SK-N-DZ (cell line): ENCODE results near the gene MYEOV.

Experiments used
- DNase-seq: peaks from one replicate; pipeline ENCODE4 v3.0.0-alpha.2; 2015; ENCODE audit warnings: low spot score

Gene MYEOV

DNA sequence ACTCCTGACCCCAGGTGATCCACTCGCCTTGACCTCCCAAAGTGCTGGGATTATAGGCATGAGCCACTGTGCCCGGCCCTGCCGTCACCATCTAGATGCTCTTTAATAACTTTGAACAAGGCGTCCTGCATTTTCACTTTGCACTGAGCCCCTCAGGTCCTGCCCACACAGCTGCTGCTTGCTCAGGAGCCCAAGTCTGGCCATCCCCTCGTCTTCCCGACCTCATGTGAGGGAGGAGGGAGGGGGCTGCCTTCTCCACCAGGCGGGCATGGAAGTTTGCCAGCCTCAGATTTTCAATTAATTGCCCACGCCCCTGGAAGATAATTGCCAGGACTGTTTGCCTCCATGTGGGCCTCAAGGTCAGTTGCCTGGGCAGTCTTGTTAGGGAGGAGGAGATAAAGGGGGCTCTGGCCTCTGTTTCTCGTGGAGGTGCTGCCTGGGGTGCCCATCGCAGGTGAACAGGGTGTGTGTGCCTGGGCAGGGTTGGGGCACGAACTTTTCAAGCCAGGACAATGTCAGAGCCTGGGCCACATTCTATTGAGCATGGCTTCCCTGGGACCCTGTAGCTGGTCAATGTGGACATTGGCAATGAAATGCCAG, 27.9 kb upstream of the MYEOV start:
- DNase-seq = no peak

DNA sequence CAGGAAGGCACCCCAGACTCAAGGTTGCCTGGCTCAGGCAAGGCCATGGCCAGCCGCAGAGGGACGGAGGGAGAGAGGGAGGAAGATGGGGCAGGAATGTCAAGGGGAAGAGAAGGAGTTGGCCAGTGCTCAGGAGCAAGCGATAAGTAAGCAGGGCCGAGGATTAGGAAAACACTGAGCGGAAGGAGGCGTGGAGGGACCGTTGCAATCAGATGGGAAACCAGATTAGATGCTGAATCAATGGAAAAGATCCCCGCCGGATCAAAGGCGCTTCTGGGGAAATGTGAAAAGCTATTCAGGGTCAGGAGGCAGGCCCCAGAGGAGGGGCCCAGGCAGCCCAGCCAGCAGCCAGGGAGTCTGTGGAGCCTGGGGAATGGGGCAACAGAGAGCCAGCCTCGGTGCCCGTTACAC, 26.6 kb upstream of the MYEOV start:
- no peak for DNase-seq

DNA sequence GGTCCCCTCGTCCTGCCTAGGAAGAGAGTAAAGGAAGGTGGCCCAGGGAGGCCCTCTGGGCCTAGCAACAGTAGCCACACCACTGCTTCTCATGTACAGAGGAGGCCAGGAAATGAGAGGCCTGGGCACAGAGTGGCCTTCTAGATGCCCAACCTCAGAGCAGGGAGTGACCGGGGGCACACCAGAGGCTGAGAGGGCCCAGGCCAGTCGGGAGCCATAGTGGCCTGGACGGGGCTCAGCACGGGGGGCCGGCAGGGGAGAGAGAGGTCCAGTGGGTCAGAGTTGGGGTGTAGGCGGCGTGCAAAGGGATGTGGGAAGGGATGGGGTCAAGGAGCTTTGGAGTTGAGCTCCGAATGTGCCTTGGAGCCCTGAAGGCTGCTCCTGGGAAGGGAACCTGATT, 25.0 kb upstream of the MYEOV start:
- no peak for DNase-seq

DNA sequence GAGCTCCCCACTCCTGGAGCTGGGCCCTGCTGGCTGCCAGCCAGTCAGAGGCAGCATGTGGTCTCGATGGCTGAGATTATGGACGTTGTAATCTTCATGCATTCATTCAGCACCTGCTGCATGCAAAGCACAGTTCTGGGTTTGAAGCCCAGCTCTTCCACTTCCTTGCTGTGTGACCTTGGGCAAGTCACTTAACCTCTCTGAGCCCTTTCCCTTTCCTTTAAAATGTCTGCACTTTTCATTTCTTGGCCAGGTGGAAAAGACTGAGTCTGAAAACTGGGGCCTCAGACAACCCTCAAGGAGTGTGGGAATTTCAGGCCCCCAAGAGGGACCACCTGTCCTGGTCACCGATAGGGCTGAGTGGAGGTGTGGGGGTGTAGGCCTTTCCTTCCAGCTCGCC, 24.6 kb upstream of the MYEOV start:
- no peak for DNase-seq

DNA sequence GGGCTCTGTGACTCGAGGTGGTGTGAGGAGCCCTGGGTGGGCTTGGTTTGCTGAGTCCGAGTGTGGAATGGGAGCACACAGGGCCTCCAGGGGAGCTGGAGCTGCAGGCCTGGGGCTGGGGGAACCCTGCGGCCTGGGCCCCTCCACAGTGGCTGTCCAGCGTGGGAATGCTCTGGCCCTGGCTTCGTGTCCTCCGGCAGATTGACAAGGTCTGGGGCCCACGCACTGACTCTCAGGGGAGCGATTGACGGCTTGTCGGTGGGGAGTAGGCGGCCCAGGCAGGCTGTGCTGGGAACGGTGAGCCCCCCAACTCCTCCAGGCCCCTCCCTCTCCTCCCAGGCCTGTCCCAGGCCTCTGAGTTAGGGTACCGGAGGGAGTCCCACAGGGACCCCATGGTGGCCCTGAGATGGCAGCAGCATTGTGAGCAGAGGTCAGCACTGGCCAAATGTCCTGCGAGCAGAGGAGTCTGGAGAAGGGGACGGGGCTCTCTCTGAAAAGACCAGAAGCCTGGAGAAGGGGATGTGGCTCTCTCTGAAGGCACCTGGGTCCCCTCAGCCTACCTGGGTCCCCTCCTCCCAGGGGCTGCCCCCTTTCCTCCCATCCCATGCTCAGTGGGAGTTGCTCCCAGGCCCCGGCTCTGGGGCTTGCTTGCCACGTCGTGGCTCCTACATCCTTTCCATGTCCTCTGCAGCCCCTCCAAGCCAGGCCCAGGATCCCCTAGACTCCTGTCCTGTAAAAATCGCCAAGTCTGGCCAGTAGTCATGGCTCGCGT, 23.8 kb upstream of the MYEOV start:
- no peak for DNase-seq

DNA sequence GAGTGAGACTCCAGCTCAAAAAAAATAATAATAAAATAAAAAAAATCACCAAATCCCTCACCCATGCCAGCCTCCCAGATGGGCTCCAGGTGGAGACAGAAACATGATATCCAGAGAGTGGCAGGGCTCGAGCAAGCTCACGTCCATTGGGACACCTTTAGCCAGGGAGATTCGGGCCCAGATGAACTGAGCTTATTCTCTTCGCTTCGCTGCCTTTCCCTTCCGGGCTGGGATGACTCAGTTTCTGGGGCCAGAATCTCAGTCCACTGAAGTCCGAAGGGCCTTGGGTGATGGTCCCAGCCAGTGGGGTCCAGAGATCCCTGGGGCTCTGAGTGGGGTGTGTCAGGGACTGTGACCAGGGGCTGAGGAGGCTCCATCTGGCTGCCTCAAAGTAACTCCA, 23.0 kb upstream of the MYEOV start:
- DNase-seq = no peak

DNA sequence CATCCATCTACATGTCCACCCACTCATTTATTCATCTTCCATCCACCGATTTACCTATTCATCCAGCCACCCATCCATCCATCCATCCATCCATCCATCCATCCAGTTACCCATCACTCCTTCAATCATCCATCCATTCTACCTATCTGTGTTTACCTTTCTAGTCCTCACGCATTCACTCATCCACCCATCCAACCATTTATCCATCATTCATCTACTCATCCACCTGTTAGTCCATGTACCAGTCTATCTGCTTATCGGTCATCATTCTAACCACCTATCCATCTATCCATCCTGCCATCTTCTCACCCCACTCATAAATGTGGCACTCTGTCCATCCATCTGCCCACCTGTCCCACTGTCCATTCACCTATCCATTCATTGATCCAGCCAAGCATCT, 21.9 kb upstream of the MYEOV start:
- DNase-seq = no peak

DNA sequence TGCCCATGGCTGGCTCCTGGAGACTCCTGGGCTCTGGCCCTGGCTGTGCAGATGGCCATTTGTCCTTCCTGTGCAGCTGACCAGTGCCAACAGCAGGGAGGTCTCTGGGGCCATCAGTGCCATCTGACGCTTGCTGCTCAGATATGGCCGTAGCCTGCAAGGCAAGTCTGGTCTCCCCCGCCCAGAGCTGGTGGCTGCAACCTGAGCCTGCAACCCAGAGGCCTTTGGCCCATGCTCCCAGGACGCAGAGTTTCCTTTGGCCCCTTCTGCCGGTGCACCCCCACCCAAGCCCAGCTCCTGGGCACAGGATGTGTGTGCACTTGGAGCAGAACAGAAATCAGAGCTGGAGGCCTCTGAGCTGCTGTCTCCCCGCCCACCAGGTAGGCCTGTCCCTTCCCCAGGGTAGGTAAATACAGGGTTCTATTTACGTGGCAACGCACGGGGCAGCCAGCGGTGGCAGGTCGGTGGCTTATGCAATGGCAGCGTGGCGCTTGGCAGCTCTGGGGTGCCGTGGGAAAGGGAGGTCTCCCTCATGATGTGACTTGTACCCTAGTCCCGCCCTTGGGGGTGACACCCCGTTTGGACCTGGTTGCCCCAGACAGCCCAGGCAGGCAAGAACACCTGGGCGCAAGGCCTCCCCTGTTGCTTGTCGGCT, 21.0 kb upstream of the MYEOV start:
- DNase-seq = no peak

DNA sequence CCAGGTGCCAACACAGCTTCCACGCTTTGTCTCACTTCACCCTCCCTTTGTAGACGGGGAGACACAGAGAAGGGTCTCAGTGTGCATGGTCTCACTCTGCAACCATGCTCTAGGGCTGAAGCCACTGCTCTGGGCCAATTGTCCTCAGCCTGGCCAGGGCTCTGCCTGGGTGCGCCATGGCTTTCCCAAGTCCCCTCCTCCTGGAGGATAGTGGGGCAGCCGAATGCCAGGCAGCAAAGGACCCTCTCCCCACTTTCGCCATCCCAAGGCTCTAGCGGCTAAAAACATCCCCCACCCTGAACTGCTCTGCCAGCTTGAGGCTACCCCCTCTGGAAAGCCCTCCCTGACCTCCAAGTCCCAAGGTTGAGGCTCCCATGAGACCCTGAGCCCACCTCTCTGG, 20.4 kb upstream of the MYEOV start:
- DNase-seq = no peak

DNA sequence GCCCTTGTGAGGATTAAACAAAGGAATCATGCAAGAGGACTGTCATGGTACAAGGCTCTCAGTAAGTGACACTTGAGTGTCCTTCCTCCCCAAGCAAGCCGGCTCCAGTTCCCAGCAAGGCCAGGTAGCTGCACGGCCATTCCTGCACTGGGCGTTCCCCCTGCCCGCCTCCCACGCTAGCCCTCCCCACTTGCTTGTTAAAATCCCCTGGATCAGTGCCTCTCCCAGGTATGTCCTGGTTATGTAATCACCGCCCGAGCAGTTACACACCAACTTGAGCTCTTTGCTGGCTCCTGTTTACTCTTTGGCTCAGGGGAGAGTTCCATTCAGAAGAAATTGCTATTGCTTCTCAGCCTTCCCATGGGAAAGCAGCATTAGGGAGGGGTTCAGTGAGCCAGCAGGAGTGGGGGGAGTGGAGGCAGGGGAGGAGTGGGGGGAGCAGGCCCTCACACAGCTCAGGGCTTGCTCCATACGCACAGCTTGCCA, 19.4 kb upstream of the MYEOV start:
- DNase-seq = no peak

DNA sequence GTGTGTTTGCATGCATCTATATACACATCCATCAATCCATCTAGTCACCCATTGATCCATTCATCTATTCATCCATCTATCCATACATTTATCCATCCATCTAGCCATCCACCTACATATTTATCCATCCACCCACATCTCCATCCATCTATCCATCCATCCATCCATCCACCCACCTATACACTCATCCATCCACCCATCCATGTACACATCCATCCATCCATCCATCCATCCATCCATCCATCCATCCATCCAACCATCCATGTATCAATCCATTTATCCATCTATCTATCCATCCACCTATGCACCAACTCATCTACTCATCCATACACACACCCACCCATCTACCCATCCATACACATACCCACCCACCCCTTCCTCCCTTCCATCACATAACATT, 18.8 kb upstream of the MYEOV start:
- no peak for DNase-seq

DNA sequence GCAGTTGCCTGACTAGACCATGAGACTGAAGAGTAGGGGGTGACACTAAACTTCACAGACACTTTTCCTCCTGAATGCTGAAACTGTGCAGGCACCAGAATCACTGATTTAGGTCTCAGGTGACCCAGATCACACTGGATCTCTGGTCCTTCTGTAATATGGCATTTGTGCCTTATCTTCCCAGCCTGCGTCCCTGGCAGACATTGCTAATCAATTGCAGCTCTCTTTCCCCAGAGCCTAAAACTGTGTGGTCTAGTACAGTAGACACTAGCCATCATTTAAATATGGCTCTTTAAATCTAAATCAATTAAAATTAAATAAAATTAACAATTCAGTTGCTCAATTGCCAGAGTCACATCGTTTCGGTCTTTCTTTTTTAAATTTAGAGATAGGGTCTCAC, 17.8 kb upstream of the MYEOV start:
- DNase-seq = no peak

DNA sequence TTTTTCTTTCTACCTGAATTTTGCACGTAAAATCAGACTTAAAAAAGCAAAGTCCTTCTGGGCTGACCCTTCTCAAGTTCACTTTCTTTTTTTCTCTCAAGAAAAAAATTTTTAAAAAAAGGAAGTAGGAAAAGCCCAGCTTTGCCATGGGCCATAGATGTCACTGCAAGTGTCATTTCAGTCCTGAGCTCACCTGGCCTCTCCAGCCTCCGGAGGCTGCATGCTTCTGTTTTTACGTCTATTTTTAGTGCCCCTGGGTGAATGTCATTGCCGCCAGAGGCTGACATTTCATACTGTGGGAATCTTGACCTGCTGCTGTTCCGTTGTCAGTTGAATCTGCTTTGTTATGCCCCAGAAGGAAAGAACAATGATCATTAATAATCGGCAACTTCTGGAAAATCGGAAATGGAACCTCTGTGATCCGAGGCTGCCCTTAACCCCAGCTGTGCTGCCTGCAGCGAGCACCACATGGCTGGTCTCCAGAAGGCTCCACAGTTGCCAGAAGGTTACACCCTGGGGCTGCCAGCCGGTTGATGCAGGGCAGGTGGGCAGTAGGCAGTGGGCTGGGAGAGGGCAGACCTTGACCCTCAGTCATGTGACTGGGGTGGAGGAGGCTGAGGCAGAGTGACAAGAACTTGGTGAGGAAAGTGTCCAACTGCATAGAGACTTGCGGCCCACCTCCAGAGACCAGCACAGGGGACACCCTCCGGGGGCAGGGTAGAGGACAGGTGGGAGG, 16.7 kb upstream of the MYEOV start:
- no peak for DNase-seq

DNA sequence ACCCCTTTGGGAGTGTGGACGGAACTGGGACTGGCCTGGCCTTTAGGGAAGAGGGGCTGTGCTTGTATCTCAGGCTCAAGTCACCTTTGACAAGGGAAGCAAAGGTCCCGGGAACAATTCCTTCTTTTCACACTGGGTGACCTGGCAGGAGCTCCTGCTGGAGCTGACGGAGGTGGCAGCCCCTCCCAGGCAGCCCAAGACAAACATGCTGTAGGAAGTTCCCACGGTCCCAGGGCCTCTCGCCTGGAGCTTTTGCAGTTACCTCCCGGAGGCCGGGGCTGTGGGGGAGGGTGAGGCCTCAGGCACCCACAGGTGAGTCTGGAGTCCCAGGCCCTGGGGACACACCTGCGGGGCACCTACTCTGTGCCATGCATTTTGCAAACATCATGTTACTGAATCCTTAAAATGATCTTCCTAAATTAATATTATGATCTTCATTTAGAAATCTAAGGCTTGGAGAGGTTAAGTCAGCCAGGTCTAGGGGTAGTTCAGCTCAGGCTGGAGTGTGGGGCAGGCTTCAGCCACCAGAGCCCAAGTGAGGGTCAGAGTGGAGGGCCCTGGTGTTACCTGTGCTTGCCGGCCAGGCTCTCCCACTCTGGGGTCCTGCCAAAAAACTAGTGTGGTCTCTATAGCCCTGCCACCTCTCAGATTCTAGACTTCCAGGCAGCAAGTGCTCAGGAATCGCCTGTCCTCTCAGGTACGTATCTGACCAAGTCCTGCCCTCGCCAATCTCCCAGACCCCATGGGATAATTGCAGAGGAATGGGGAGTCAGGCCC, 15.7 kb upstream of the MYEOV start:
- DNase-seq = no peak

DNA sequence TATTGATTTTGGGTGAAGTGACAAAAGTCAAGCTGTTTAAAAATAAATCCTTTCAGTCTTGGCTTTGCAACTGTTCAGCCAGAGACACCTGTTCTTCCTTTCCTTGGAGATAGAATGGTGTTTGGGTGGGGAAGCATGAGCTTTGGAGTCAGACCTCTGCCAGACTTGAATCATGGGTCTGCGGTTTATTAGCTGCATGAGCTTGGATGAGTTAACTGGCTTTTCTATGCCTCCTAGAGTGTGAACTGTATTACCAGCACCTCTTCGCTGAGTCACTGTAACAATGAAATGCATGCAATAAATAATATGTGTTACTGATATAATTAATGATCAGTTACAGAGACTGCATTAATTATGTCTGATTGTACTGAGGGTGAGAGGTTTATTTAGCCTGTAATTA, 13.5 kb upstream of the MYEOV start:
- DNase-seq = no peak

DNA sequence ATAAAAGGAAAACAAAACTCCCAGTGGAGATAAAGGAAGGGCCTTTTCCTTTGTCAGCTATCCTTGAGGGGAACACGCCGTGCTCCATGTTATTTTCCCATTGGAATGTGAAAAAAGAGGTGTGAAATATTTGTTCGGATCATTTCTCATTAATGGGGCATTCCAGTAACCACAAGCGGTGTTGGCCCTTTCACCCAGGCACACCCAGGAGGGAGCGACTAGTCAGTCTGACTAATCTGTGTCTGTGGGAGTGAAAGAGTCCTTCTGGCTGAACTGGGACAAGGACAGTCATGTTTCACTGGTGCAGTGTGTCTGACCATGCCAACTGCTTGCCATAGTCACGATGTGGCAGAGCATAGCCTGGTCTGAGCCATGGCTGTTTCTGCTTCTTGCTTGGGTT, 13.0 kb upstream of the MYEOV start:
- DNase-seq = no peak

DNA sequence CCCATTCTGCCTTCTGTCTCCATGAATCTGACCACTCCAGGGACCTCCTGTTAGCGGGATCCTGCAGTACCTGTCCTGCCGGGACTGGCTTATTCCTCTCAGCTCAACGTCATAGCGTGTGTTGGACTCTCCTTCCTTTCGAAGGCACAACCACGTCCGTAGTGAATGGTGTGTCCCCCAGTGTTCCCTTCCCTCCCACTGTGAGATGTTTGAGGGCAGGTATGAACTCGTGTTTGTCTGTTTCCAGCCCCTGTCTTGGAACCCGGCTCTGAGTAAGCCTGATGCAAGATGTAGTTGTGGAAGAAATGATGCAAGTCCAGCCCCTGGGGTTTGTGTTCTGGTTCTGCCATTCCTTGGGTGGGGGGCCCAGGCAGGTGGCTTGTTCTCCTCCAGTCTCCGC, 10.5 kb upstream of the MYEOV start:
- DNase-seq = no peak

DNA sequence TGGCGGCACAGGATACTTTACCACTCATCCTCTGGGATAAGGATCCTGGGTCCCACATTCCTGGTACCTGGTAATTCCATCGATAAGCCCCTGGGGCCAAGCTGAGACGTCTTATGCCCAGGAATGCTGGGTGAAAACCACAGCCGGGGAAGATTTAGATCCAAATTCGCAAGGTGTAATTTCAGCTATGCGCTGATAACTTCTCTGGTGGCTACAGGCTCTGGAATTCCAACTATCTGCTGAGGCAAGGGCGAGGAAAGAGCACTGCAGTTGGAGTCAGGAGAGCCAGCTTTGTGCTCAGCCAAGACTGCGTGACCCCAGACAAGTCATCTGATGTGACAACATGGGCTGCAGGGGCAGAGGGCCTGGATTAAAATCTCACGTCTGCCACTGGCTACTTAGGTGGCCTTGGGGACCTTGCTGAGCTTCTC, 9.9 kb upstream of the MYEOV start:
- DNase-seq = no peak

DNA sequence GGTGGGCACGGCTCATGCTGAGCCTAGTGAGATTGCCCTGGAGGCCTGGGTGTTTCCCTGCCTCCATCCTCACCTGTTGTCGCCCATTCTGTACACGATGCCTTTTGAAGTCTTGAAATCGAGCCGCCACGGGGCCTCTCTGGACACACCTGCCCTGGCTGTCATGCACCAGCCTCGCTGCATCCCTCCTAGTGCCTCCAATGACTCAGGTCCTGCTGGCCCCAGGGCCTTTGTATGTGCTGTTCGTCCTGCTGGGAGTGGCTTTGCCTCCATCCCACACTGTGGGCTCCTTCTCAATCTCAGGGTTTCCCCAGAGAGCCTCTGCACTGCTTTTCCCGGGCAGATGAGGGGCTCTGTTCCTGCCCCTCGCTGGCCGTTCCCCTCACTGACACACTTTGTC, 8.9 kb upstream of the MYEOV start:
- no peak for DNase-seq

DNA sequence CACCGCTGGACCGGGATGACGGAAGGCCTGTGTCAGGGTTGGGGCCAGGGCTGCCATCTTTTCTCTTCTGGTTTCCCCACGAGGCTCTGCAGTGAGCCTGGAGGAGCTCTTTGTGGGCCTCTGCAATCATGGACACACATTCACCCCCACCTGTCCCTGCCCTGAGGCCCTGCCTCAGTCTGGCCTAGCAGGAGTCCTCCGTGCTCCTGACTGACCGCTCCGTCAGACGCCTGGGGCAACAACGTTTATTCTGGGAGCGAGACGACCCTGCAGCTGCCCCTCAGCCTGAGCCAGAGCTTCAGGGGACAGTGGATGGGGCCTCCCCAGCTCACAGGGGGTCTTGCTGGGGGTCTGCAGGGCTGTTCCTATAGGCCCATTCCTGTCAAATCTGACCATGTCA, 8.2 kb upstream of the MYEOV start:
- DNase-seq = no peak
